SK-N-SH (cell line): ENCODE results near the gene GID4. TPM values are rescaled to one million over a fixed set of nuclear protein-coding genes. Genes with fewer than 3 reads are reported as not detected.
"Not testable (repeated sequence)": the region's sequence is repeated elsewhere in the genome, so short reads cannot be mapped to it uniquely, and the experiment has no call there.

Source experiments
- CTCF ChIA-PET: fragments of 300-600, 350-600 bp; formaldehyde crosslinking; extraction: SDS; loops from one replicate; lab custom pipeline; 2021; lab: Yijun Ruan, JAX
- POLR2A ChIA-PET: fragments of 350-600 bp; sonication (Branson Sonifier 250); formaldehyde crosslinking; extraction: SDS; loops from one replicate; lab custom pipeline; 2020; ENCODE audit warnings: antibody characterized with exemption, inconsistent platforms; lab: Yijun Ruan, JAX
- DNase-seq: peaks from one replicate; pipeline ENCODE4 v3.0.0; 2012
- H2AFZ ChIP-seq: fragments of 200-600 bp; sonication (generic); 2 replicates; pipeline ENCODE4 v1.8.1; 2016; ENCODE audit warnings: antibody characterized with exemption, mild to moderate bottlenecking, low read depth
- H3F3A ChIP-seq: fragments of 200-600 bp; sonication (generic); replicated peaks from 2 replicates; pipeline ENCODE3; 2016; ENCODE audit warnings: antibody characterized with exemption, mild to moderate bottlenecking; ENCODE audit not compliant: insufficient read depth
- H3K27ac ChIP-seq, 2 experiments: fragments of 200-500 bp in 1 of 2; fragments of 200-600 bp in 1 of 2; sonication (Bioruptor generic) in 1 of 2; sonication (generic), shearing (Covaris generic) in 1 of 2; 2 replicates each; pipeline versions ENCODE4 v1.5.1 to v1.6.1; 2014 to 2016; ENCODE audit warnings: low read depth in 2 of 2, inconsistent platforms in 1 of 2, low read length in 1 of 2, mild to moderate bottlenecking in 1 of 2, mixed read lengths in 1 of 2
- H3K27me3 ChIP-seq: fragments of 200-600 bp; sonication (generic), shearing (Covaris generic); 2 replicates; pipeline ENCODE4 v1.6.1; 2016; ENCODE audit warnings: mixed run types; ENCODE audit not compliant: insufficient read depth
- H3K36me3 ChIP-seq, 2 experiments: fragments of 200-500 bp in 1 of 2; fragments of 200-600 bp in 1 of 2; sonication (Bioruptor generic) in 1 of 2; sonication (generic) in 1 of 2; replicated peaks in 1 of 2; 2 replicates each; pipeline versions ENCODE3 to v1.5.1; 2014 to 2016; ENCODE audit warnings: low read length in 1 of 2, mild to moderate bottlenecking in 1 of 2; ENCODE audit not compliant: insufficient read depth in 2 of 2, control insufficient read depth in 1 of 2
- H3K4me1 ChIP-seq, 2 experiments: fragments of 200-500 bp in 1 of 2; fragments of 200-600 bp in 1 of 2; sonication (Bioruptor generic) in 1 of 2; sonication (generic), shearing (Covaris generic) in 1 of 2; 2 replicates each; pipeline versions ENCODE4 v1.5.1 to v1.6.1; 2014 to 2016; ENCODE audit warnings: low read depth in 1 of 2, low read length in 1 of 2, mixed run types in 1 of 2; ENCODE audit not compliant: insufficient read depth in 2 of 2, control insufficient read depth in 1 of 2
- H3K4me2 ChIP-seq: fragments of 200-600 bp; sonication (generic), shearing (Covaris generic); 2 replicates; pipeline ENCODE4 v1.6.1; 2017; ENCODE audit warnings: mixed run types
- H3K4me3 ChIP-seq, 2 experiments: fragments of 200-500 bp in 1 of 2; fragments of 200-600 bp in 1 of 2; sonication (Bioruptor generic) in 1 of 2; sonication (generic), shearing (Covaris generic) in 1 of 2; 2 replicates each; pipeline versions ENCODE4 v1.5.1 to v1.8.1; 2014 to 2016; ENCODE audit warnings: low read depth in 2 of 2, inconsistent platforms in 1 of 2, low read length in 1 of 2, mild to moderate bottlenecking in 1 of 2, mixed read lengths in 1 of 2, moderate library complexity in 1 of 2
- H3K79me2 ChIP-seq: fragments of 200-600 bp; sonication (generic); 2 replicates; pipeline ENCODE4 v1.8.1; 2017; ENCODE audit warnings: mild to moderate bottlenecking; ENCODE audit not compliant: insufficient read depth
- H3K9ac ChIP-seq: fragments of 200-600 bp; sonication (generic); 2 replicates; pipeline ENCODE4 v1.6.1; 2017; ENCODE audit warnings: mixed run types
- H3K9me2 ChIP-seq: fragments of 200-600 bp; sonication (generic); 2 replicates; pipeline ENCODE4 v1.6.1; 2017; ENCODE audit warnings: mixed run types
- H3K9me3 ChIP-seq: fragments of 200-600 bp; sonication (generic); 2 replicates; pipeline ENCODE4 v1.6.1; 2017; ENCODE audit warnings: mixed run types, mild to moderate bottlenecking, moderate library complexity
- H4K20me1 ChIP-seq: fragments of 200-600 bp; sonication (generic); 2 replicates; pipeline ENCODE4 v1.6.1; 2017; ENCODE audit warnings: mild to moderate bottlenecking, mixed run types; ENCODE audit not compliant: insufficient read depth
- CTCF ChIP-seq: fragments of 200-600 bp; sonication (generic); IDR thresholded peaks from 2 replicates; pipeline ENCODE4 v1.6.1; 2017; ENCODE audit warnings: antibody characterized with exemption, mild to moderate bottlenecking, moderate library complexity
- EP300 ChIP-seq, 2 experiments: IDR thresholded peaks; 2 replicates each; pipeline versions ENCODE4 v1.4.0 to v1.6.1; 2012; ENCODE audit warnings: borderline replicate concordance in 1 of 2, low read depth in 1 of 2, low read length in 1 of 2
- FOSL2 ChIP-seq: IDR thresholded peaks from 2 replicates; pipeline ENCODE4 v1.4.0; 2012; ENCODE audit warnings: low read depth, mild to moderate bottlenecking, moderate library complexity, borderline replicate concordance
- FOXM1 ChIP-seq: IDR thresholded peaks from 2 replicates; pipeline ENCODE4 v1.4.0; 2012; ENCODE audit warnings: low read depth, mild to moderate bottlenecking
- GABPA ChIP-seq: IDR thresholded peaks from 2 replicates; pipeline ENCODE4 v1.4.0; 2012; ENCODE audit warnings: low read depth, mild to moderate bottlenecking
- JUND ChIP-seq: IDR thresholded peaks from 2 replicates; pipeline ENCODE4 v1.4.0; 2012
- MAX ChIP-seq: IDR thresholded peaks from 2 replicates; pipeline ENCODE4 v1.4.0; 2012; ENCODE audit warnings: low read depth
- MEF2A ChIP-seq: IDR thresholded peaks from 2 replicates; pipeline ENCODE4 v1.4.0; 2012; ENCODE audit warnings: low read depth, borderline replicate concordance
- MXI1 ChIP-seq: IDR thresholded peaks from 2 replicates; pipeline ENCODE4 v1.6.1; 2012; ENCODE audit warnings: mild to moderate bottlenecking, low read depth, low read length, improper control_type of control experiment
- NRF1 ChIP-seq: IDR thresholded peaks from 2 replicates; pipeline ENCODE4 v1.6.1; 2012; ENCODE audit warnings: low read depth, mild to moderate bottlenecking, low read length
- POLR2AphosphoS5 ChIP-seq: IDR thresholded peaks from 2 replicates; pipeline ENCODE4 v1.6.1; 2012; ENCODE audit warnings: low read depth, low read length
- RCOR1 ChIP-seq: fragments of 150-350 bp; IDR thresholded peaks from 2 replicates; pipeline ENCODE4 v1.6.1; 2017; ENCODE audit warnings: antibody characterized with exemption, low read length
- REST ChIP-seq: IDR thresholded peaks from 2 replicates; pipeline ENCODE4 v1.6.1; 2012; ENCODE audit warnings: mild to moderate bottlenecking, low read depth, low read length, moderate library complexity
- RFX5 ChIP-seq: IDR thresholded peaks from 2 replicates; pipeline ENCODE4 v1.6.1; 2012; ENCODE audit warnings: mild to moderate bottlenecking, improper control_type of control experiment, low read length
- RXRA ChIP-seq: IDR thresholded peaks from 2 replicates; pipeline ENCODE4 v1.4.0; 2012; ENCODE audit warnings: low read depth, mild to moderate bottlenecking, borderline replicate concordance
- SIN3A ChIP-seq: IDR thresholded peaks from 2 replicates; pipeline ENCODE4 v1.6.1; 2012; ENCODE audit warnings: low read depth, mild to moderate bottlenecking, low read length, moderate library complexity, borderline replicate concordance
- SMC3 ChIP-seq: IDR thresholded peaks from 2 replicates; pipeline ENCODE4 v1.6.1; 2012; ENCODE audit warnings: low read depth, low read length, improper control_type of control experiment
- TEAD4 ChIP-seq: IDR thresholded peaks from 2 replicates; pipeline ENCODE4 v1.4.0; 2012; ENCODE audit warnings: mild to moderate bottlenecking, borderline replicate concordance; ENCODE audit not compliant: insufficient read depth
- USF2 ChIP-seq: fragments of 150-350 bp; IDR thresholded peaks from 2 replicates; pipeline ENCODE4 v1.6.1; 2017; ENCODE audit warnings: antibody characterized with exemption, low read length, low read depth, borderline replicate concordance
- WGBS: methylation state at CpG from one replicate; pipeline ENCODE4 v1.1.6; 2017; ENCODE audit warnings: low lambda C conversion rate; 5-methylcytosine and 5-hydroxymethylcytosine counted together
- polyA plus RNA-seq, 3 experiments: library from polyadenylated mRNA; depleted of rRNA; stranded (reverse); fragments of >200 nt; gene quantifications; 2 replicates each; pipeline ENCODE4 v1.2.3, GENCODE V29; 2012

Gene GID4
- polyA plus RNA-seq, 1 of the 3 experiments (the other 2 are of a cell fraction), result 4.3 TPM

GRCh38 chr17:17994271-17995069, 44.7 kb upstream of the GID4 start (continued):
- TF ChIP-seq REST, result no peak
- TF ChIP-seq EP300 (IDR thresholded peaks at IDR 0.05; ENCODE audit: borderline replicate concordance in 1 of 2, low read depth in 1 of 2, low read length in 1 of 2), result no peak
- no peak for TF ChIP-seq TEAD4
- TF ChIP-seq RFX5, result no peak
- TF ChIP-seq FOSL2, result no peak
- TF ChIP-seq SMC3, result peak; percentile 73
- TF ChIP-seq SIN3A, result no peak
- TF ChIP-seq POLR2AphosphoS5, result no peak
- no peak for TF ChIP-seq RCOR1
- no peak for TF ChIP-seq NRF1
- peak; percentile 53 for TF ChIP-seq CTCF
- no peak for TF ChIP-seq GABPA
- no peak for TF ChIP-seq RXRA
- no peak for TF ChIP-seq MEF2A
- TF ChIP-seq JUND, result no peak
- no peak for TF ChIP-seq MAX
- no peak for TF ChIP-seq FOXM1
- peak; percentile 28; the same call in 1 of the 2 replicates for TF ChIP-seq MXI1
- no peak for TF ChIP-seq USF2

- H3K79me2 ChIP-seq, H3K27ac ChIP-seq, H3K4me3 ChIP-seq, H2AFZ ChIP-seq, H4K20me1 ChIP-seq, DNase-seq, H3K9me2 ChIP-seq, H3F3A ChIP-seq, H3K4me2 ChIP-seq, H3K9ac ChIP-seq, POLR2A ChIA-PET, H3K36me3 ChIP-seq, H3K27me3 ChIP-seq, H3K9me3 ChIP-seq: not testable (repeated sequence)
- WGBS, result 90% methylated on average over 8 of the region's 8 CpGs
- CTCF ChIA-PET, result interaction anchor here (2.2 to 3.0 kb wide), 4 partner anchors 11 to 37 kb away, joined by 18 to 40 read pairs (median 28); no protein-coding TSS in a partner anchor
- peaks cover 0 to 28% of the 10 kb centered on the region in 2 experiments; a peak in 2 of 4 replicates for H3K4me1 ChIP-seq
Observed at GRCh38 chr17:17995887-17996286, 43.3 kb upstream of the GID4 start.
